BJ (cell line): ENCODE data around the gene GPRIN2. TPM values are rescaled to one million over a fixed set of nuclear protein-coding genes. Genes with fewer than 3 reads are reported as not detected.
"Not testable (repeated sequence)": the region's sequence is repeated elsewhere in the genome, so short reads cannot be mapped to it uniquely, and the experiment has no call there.

ENCODE experiments used
- CTCF ChIA-PET: fragments of 350-600 bp; formaldehyde crosslinking; extraction: SDS; loops from one replicate; lab custom pipeline; 2021; ENCODE audit warnings: antibody characterized with exemption, inconsistent platforms; lab: Yijun Ruan, JAX
- POLR2A ChIA-PET: fragments of 300-600 bp; sonication (Branson Sonifier 250); formaldehyde crosslinking; extraction: SDS; loops from one replicate; lab custom pipeline; 2021; ENCODE audit warnings: antibody characterized with exemption; lab: Charles Lee
- DNase-seq: peaks from one replicate; pipeline ENCODE4 v3.0.0-alpha.2; 2011; ENCODE audit warnings: low read depth
- H3K27me3 ChIP-seq: 2 replicates; pipeline ENCODE4 v1.6.0; 2011; ENCODE audit warnings: low read length; ENCODE audit not compliant: control insufficient read depth, insufficient read depth
- H3K36me3 ChIP-seq: 2 replicates; pipeline ENCODE4 v1.5.1; 2011; ENCODE audit warnings: low read length; ENCODE audit not compliant: control insufficient read depth, insufficient read depth
- H3K4me3 ChIP-seq: 2 replicates; pipeline ENCODE4 v1.5.1; 2011; ENCODE audit warnings: low read depth, mild to moderate bottlenecking, control low read depth, low read length
- CTCF ChIP-seq: IDR thresholded peaks from 2 replicates; pipeline ENCODE4 v1.5.1; 2011; ENCODE audit warnings: low read depth, mild to moderate bottlenecking, control low read depth, inconsistent platforms, low read length, moderate library complexity; ENCODE audit not compliant: insufficient read depth
- polyA plus RNA-seq: library from polyadenylated mRNA; depleted of rRNA; stranded (reverse); fragments of >200 nt; gene quantifications from 2 replicates; pipeline ENCODE4 v1.2.3, GENCODE V29; 2011

Gene GPRIN2
- polyA plus RNA-seq, 1 experiment: 0.04 TPM

GRCh38 chr10:46537309-46537708 is 19.1 kb downstream of the GPRIN2 start:
- no peak for TF ChIP-seq CTCF
- Histone ChIP-seq H3K36me3 (no peaks in the 10 kb centered on the region), H3K4me3 (no peak overlapping the region), H3K27me3 (peaks cover 13% of the 10 kb centered on the region)
- ChIA-PET CTCF (interaction anchor here (1.5 to 1.7 kb wide), 2 partner anchors 8 to 13 kb away, joined by 3 to 4 read pairs; no protein-coding TSS in a partner anchor), POLR2A (no interaction called here)
- no peak for DNase-seq

DNA sequence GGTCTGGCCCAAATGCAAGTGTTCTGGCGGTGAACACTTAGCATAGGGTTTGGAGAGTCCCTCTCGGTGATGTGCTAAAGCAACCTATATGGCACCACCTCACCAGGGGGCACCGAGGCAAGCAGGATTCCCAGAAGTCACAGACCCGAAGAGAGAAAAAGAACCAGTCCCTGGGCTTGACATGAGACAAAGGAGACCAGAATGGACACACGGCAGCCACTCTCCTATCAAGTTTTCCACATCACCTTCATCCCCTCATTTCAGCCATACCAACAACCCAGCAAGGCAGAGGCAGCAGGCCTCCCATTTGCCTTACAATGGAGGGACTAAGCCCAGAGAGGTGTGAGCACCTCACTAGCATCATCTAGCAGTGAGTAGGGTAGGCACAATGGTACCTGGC is 19.7 kb downstream of the GPRIN2 start:
- H3K27me3 ChIP-seq: peaks cover 13% of the 10 kb centered on the region
- TF ChIP-seq CTCF: no peak
- CTCF ChIA-PET: interaction anchor here (1.7 kb wide), 1 partner anchor 9 kb away, joined by 3 read pairs; no protein-coding TSS in a partner anchor

DNA sequence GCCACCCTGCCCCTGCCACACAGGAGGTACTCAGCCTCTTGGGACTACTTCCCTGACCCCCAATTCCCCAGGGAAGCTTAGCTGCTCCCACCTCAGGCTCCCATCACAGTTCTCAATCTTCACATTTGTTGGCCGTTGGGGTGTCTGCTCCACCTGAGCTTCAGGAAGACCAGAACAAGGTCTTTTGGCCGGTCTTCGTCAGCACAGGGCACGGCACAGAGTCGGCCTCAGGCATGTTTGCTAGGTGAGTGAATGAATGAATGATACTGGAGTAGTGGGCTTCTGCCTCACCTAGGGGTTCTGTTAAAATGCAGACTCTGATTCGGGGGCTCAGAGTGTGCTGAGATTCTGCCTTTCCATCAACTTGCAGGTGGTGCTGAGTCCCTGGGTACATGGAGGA is 20.3 kb downstream of the GPRIN2 start:
- H3K4me3 ChIP-seq: no peak overlapping the region
- no peak for DNase-seq
- no peak for TF ChIP-seq CTCF
- ChIA-PET POLR2A (no interaction called here), CTCF (no interaction called here)
- H3K36me3 ChIP-seq: no peaks in the 10 kb centered on the region
- H3K27me3 ChIP-seq: peaks cover 13% of the 10 kb centered on the region

More for the DNA sequence above, 19.7 kb downstream of the GPRIN2 start:
- H3K4me3 ChIP-seq: no peak overlapping the region
- POLR2A ChIA-PET: no interaction called here
- H3K36me3 ChIP-seq: no peaks in the 10 kb centered on the region
- no peak for DNase-seq

DNA sequence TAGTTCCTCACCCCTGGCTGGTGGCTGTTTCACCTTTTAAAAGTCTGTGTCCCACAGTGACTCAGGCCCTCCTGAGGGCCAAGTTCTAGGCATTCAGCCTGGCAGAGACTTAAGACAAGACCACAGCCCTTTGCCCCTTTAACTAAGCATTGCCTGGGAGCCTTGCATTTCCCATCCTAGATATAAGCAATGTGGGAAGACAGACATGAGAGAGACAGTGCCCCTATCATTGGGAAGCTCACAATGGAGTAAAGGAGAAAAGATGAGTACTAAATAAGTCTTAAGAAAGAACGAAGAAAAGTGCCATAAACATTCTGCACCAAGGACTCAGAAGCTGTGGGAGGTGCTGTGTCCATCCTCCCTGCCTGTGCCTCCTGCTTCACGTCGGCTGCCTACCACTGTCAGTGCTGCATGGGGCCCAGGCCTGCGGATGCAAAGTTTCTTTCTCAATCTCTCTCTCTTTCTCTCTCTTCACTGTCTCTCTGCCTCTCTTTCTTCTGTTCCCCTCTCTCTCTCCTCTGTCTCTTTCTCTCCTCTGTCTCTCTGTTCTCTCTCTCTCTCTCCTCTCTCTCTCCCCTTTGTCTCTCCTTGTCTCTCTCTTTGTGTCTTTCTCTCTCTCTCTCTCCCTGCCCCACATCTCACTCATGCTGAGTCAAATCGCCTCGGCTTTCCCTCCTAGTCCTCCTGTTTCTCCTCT is 21.5 kb downstream of the GPRIN2 start:
- Histone ChIP-seq H3K36me3 (no peaks in the 10 kb centered on the region), H3K27me3 (peaks cover 13% of the 10 kb centered on the region), H3K4me3 (no peak overlapping the region)
- POLR2A ChIA-PET: no interaction called here
- CTCF ChIA-PET: interaction anchor here (0.6 to 2.1 kb wide), 2 partner anchors 10 to 18 kb away, joined by 3 to 8 read pairs; no protein-coding TSS in a partner anchor
- DNase-seq: no peak
- no peak for TF ChIP-seq CTCF

GRCh38 chr10:46532256-46532655 is 24.2 kb downstream of the GPRIN2 start:
- H3K36me3 ChIP-seq, H3K4me3 ChIP-seq, H3K27me3 ChIP-seq, POLR2A ChIA-PET, DNase-seq: not testable (repeated sequence)
- CTCF ChIA-PET: interaction anchor here (2.6 to 2.9 kb wide), 2 partner anchors 8 to 13 kb away, joined by 11 to 14 read pairs; no protein-coding TSS in a partner anchor
